Measurements from ENCODE around the gene ACHE. TPM values are rescaled to one million over a fixed set of nuclear protein-coding genes. Genes with fewer than 3 reads are reported as not detected.
A peak's percentile ranks its signal among the peaks of the same experiment; 100 is the strongest.

ACHE gene
- total RNA-seq, 1 experiment from 2014 or later, result 10.4 TPM

DNA sequence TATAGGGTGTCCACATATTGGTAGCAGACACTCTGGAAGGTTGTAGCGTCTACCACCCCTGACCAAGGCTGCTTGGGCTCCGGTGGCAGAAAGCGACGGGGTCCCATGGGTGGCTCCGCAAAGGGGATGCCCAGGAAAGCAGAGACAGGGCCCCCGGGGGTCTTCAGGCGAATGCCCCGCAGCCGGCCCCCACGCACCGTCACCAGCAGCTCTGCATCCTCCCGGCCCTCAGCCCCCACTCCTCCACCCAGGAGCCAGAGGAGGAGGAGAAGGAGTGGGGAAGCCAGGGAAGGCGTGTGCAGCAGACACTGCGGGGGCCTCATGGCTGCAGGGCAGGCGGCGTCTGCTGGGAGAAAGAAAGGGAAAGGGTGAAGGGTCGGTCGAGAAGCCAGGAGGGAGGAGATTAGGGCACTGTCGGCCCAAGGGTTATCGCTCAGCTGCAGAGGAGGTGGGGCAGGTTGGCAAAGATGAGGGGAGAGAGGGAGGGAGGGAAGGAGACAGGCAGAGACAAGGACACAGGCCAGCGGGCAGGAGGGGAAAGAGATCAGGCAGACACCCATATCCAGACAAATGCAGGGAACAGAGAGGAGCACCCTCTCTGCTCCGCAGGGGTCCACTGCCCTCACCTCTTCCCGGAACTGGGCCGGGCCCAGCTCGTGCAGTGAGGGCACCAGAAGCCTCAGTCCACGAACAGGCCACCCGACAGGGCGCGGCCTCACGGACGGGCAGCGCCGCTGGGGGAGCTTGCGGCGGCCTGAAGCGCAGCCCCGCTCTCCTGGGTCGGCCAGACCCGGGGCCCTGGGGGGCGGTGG, 1.6 kb downstream of the ACHE start:
- no peaks in the 10 kb centered on the region for H3K9me3 ChIP-seq (ENCODE audit: control insufficient read depth, insufficient read depth, low read depth, low read length)
- H3K36me3 ChIP-seq (ENCODE audit: control insufficient read depth, insufficient read depth, low read length), result no peaks in the 10 kb centered on the region
- POLR2A ChIA-PET, result no interaction called here
- peak overlapping the region; percentile 51; the same call in 1 of the 2 replicates for H3K27ac ChIP-seq (ENCODE audit: low read length)
- intact Hi-C loops (cut with micrococcal nuclease; ENCODE audit: unreplicated experiment) (loop anchor here (5.0 kb wide), 1 partner anchor 388 kb away; no protein-coding TSS in a partner anchor), in situ Hi-C loops (cut with HindIII; ENCODE audit: low pct_unique_long_range_greater_than_20kb, low sequenced_read_pairs) (no loop called here)
- TF ChIP-seq, protein P1, sequence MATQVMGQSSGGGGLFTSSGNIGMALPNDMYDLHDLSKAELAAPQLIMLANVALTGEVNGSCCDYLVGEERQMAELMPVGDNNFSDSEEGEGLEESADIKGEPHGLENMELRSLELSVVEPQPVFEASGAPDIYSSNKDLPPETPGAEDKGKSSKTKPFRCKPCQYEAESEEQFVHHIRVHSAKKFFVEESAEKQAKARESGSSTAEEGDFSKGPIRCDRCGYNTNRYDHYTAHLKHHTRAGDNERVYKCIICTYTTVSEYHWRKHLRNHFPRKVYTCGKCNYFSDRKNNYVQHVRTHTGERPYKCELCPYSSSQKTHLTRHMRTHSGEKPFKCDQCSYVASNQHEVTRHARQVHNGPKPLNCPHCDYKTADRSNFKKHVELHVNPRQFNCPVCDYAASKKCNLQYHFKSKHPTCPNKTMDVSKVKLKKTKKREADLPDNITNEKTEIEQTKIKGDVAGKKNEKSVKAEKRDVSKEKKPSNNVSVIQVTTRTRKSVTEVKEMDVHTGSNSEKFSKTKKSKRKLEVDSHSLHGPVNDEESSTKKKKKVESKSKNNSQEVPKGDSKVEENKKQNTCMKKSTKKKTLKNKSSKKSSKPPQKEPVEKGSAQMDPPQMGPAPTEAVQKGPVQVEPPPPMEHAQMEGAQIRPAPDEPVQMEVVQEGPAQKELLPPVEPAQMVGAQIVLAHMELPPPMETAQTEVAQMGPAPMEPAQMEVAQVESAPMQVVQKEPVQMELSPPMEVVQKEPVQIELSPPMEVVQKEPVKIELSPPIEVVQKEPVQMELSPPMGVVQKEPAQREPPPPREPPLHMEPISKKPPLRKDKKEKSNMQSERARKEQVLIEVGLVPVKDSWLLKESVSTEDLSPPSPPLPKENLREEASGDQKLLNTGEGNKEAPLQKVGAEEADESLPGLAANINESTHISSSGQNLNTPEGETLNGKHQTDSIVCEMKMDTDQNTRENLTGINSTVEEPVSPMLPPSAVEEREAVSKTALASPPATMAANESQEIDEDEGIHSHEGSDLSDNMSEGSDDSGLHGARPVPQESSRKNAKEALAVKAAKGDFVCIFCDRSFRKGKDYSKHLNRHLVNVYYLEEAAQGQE (IDR thresholded peaks at IDR 0.05; ENCODE audit: insufficient read depth in 1 of 2, low read depth in 2 of 2, low read length in 1 of 2), result no peak
- TF ChIP-seq POLR2AphosphoS5 (IDR thresholded peaks at IDR 0.05; ENCODE audit: low read depth, low read length) (no peak), CTCF (IDR thresholded peaks at IDR 0.05) (no peak), SIN3A (IDR thresholded peaks at IDR 0.05; ENCODE audit: borderline replicate concordance, insufficient read depth, low read depth, low read length) (no peak), TCF7L2 (IDR thresholded peaks at IDR 0.05; ENCODE audit: low read depth, low read length) (no peak)
- BruUV-seq (replicated peaks), result no TSS peak
- peak overlapping the region; percentile 50 to 62 for H3K4me3 ChIP-seq (ENCODE audit: low read depth in 2 of 2, low read length in 2 of 2)
- no peak for ATAC-seq
- no peak for DNase-seq (ENCODE audit: low read depth, low spot score)
- no peaks in the 10 kb centered on the region; the same call in 1 of the 2 replicates for H3K27me3 ChIP-seq (ENCODE audit: control insufficient read depth, insufficient read depth, low read length)
- CTCF ChIA-PET, result interaction anchor here (0.6 to 1.0 kb wide), 3 partner anchors 164 to 299 kb away, joined by 3 to 5 read pairs (median 4); no protein-coding TSS in a partner anchor
- H3K4me1 ChIP-seq (ENCODE audit: control insufficient read depth, insufficient read depth, low read length), result peaks cover 29% of the 10 kb centered on the region

GRCh38 chr7:100893318-100893895, 2.3 kb downstream of the ACHE start:
- in situ Hi-C loops (cut with HindIII; ENCODE audit: low pct_unique_long_range_greater_than_20kb, low sequenced_read_pairs), result no loop called here
- intact Hi-C loops (cut with micrococcal nuclease; ENCODE audit: unreplicated experiment), result loop anchor here (5.0 kb wide), 1 partner anchor 389 kb away; no protein-coding TSS in a partner anchor
- H3K4me3 ChIP-seq (ENCODE audit: low read depth in 2 of 2, low read length in 2 of 2), result no peak overlapping the region
- POLR2A ChIA-PET, result no interaction called here
- no peak overlapping the region for H3K27ac ChIP-seq (ENCODE audit: low read length)
- H3K36me3 ChIP-seq (ENCODE audit: control insufficient read depth, insufficient read depth, low read length), result no peaks in the 10 kb centered on the region
- H3K9me3 ChIP-seq (ENCODE audit: control insufficient read depth, insufficient read depth, low read depth, low read length), result no peaks in the 10 kb centered on the region
- no peaks in the 10 kb centered on the region; the same call in 1 of the 2 replicates for H3K27me3 ChIP-seq (ENCODE audit: control insufficient read depth, insufficient read depth, low read length)
- CTCF ChIA-PET, result interaction anchor here (0.6 kb wide), 2 partner anchors 165 to 249 kb away, joined by 5 to 8 read pairs; no protein-coding TSS in a partner anchor
- ATAC-seq (no peak), DNase-seq (ENCODE audit: low read depth, low spot score) (no peak)
- no peak for TF ChIP-seq SIN3A (IDR thresholded peaks at IDR 0.05; ENCODE audit: borderline replicate concordance, insufficient read depth, low read depth, low read length)
- TF ChIP-seq, protein P1 (IDR thresholded peaks at IDR 0.05; ENCODE audit: insufficient read depth in 1 of 2, low read depth in 2 of 2, low read length in 1 of 2), result no peak
- no peak for TF ChIP-seq POLR2AphosphoS5 (IDR thresholded peaks at IDR 0.05; ENCODE audit: low read depth, low read length)
- TF ChIP-seq TCF7L2 (IDR thresholded peaks at IDR 0.05; ENCODE audit: low read depth, low read length), result no peak
- TF ChIP-seq CTCF (IDR thresholded peaks at IDR 0.05), result no peak
- H3K4me1 ChIP-seq (ENCODE audit: control insufficient read depth, insufficient read depth, low read length), result peaks cover 32% of the 10 kb centered on the region
- BruUV-seq (replicated peaks), result no TSS peak
